COLO829 (cell line): ENCODE results near the gene TM4SF4.
A peak's percentile ranks its signal among the peaks of the same experiment; 100 is the strongest.
"Not testable (repeated sequence)": the region's sequence is repeated elsewhere in the genome, so short reads cannot be mapped to it uniquely, and the experiment has no call there.

Source experiments
- DNase-seq: peaks from one replicate; pipeline ENCODE4 v3.0.0; 2012; ENCODE audit warnings: low spot score

Gene TM4SF4, protein sequence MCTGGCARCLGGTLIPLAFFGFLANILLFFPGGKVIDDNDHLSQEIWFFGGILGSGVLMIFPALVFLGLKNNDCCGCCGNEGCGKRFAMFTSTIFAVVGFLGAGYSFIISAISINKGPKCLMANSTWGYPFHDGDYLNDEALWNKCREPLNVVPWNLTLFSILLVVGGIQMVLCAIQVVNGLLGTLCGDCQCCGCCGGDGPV

DNA sequence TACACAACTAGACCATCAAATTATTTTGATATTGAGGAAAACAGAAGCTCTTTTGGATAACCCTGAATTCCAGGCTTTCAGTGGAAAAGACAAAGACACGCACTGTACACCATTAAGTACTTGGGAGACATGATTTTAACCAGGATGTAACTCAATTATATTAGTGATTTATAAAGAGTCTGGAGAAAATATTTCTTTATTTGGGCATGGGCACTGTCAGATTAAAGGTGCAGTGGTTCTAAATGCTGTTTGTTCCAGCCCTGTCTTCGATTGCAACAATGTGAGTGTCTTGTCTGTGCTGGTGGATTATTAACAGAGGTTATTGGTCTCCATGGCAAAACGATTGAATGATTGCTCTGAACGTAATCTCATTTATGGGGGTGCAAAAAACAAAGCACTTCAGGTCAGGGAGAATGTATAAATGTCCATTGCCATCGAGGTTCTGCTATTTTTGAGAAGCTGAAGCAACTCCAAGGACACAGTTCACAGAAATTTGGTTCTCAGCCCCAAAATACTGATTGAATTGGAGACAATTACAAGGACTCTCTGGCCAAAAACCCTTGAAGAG, at the start of gene TM4SF4:
TM4SF4 (plus strand) TSS at position 448 of the 568 bp plus-strand sequence. CDS start 181 bp downstream, outside the sequence.
- no peak for DNase-seq

DNA sequence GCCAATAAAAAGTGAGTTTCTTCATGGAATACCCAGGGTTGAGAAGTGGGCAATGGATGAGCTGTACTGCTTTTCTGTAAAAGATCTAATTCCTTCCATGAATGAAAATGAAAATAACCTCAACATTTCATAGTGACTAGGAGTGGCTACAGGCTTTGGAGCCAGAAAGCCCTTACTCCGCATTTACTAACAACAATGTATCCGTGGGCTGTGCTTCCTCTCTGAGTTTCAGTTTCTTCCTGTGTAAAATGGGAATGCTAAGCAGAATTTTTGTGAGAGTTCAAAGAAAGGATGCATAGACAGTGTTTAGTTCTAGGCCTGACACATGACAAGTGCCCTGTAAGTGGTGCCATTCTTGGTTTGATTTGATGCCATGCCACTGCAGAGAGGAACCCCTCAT, 49.6 kb upstream of the TM4SF4 start:
- DNase-seq, result no peak

DNA sequence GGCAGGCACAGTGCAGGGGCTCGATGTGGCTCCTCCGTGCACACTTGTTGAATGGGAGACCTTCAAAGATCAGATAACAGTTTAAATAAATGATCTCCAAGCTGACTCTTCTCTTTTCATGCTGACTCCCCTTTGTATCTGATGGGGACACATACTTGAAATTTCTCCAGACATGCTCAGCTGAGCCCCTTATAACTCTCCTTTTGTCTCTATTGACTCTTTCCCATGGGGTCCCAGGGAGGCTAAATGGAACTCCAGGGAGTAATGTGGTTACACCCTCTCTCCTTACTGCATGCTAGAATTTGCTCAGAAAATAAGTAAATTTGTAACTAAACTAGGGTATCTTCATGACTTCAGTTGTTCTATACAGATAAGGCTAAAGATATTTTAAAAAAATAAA, 48.2 kb upstream of the TM4SF4 start:
- no peak for DNase-seq

DNA sequence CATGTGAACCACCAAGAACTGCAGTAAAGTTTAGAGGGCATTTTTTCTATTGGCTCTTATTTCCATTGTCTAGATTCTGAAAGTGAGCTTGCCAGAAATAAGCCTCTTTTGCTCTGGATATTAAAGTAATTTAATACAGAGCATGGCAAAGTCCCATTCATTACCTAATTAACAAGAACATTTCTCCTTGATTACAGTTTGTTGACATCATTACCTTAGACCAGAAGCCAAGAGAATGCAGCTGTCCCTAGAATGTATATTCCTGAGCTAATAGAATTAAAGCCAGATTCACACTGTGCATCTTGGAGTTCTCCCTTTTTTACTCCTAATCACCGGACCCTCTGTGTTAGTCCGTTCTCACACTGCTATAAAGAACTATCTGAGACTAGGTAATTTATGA, 46.4 kb upstream of the TM4SF4 start:
- no peak for DNase-seq

DNA sequence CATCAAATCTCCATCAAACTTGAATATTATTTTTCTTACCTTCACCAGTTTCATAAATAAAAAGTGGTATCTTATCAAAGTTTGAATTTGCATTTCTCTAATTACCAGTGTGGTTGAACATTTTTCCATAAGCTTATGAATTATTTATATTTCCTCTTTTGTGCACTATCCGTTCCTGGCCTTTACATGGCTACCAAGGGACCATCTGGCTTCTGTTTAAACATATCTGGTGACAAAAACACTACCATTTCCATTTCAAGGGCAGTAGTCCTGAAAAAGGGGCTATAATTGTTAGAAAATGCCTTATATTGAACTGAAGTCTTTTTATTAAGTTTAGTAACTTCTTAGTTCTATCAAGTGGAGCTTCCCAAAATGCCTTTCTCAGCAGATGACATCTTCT, 44.3 kb upstream of the TM4SF4 start:
- no peak for DNase-seq

DNA sequence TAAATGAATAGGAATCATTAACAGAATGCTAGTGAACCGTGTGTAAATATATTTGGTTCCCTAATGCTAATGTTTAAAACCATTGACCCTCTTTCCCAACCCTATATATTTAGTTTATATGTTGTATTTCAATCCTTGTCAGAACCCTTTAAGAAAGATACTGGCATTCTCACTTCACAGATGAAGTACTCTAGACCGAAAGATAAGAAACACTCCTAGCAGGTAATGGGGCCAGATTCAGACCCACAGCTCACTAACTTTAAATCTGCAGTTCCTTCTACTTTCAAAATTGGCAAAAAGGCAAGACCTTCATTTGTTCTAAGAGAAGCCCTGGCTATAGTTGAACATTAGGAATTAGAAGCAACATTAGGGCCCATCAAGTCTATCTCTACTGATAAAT, 42.3 kb upstream of the TM4SF4 start:
- DNase-seq, result no peak

DNA sequence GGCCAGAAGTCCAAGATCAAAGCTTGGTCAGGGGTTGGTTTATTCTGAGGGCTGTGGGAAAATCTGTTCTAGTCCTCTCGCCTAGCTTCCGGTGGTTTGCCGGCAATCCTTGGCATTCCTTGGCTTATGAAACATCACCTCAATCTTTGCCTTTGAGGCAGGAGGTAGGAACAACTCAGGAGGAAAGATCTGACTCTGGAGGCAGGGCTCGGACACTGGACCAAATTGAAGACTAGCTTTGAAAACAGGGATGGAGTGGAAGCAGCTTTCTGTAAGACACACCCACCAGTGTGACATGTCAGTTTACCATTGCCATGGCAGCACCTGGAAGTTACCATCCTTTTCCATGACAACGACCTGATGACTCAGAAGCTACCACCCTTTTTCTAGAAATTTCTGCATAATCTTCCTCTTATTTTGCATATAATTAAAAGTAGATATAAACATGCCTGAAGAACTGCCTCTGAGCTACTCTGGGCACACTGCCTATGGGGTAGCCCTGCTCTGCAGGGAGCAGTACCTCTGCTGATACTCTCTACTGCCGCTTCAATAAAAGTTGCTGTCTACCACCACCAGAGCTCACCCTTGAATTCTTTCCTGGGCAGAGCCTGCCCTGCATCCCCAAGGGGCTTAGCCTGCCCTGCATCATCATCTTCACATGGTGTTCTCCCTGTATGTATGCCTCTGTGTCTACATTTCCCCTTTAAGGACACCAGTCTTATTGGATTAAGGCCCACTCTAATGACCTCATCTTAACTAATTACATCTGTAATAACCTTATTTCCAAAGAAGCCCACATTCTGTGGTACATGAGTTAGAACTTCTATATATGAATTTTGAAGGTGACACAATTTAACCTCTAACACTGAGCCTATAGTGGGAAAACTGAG, 38.3 kb upstream of the TM4SF4 start:
- DNase-seq, result no peak

DNA sequence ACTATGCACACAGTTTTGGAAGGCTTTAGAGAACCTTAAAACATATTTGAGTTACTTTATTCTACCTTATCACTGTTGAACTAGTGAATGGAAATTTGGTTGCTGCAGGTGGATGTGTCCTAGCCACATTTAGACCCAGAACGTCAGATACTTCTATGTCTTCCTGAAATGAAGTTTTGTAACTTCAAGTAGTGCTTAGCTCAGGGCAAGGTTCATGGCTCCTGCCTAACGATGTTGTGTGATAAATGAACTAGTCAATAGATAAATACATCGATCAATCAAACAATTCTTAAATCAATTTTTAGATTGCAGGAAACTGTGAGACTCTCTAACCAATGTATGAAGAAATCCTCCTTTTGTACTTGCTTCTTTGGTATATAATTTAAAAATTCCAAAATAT, 37.2 kb upstream of the TM4SF4 start:
- DNase-seq, result no peak

DNA sequence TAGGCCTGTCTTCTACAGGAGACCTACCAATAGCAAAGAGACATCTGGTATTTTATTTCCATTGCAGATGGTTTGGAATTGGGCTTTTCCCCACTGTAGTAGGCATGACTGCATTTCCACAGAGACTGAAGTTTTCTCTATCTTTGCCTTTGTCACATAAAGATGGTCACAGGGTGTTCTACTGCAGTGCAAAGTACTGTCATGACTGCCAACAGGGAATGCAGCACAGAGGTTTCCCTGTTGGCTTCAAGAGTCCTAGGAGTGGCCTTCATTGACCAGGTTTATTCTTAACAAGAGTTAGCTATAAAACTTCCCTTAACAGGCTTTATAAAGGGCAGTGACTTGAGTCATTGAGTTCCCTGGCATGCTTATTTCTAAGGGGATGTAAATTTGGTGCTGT, 36.8 kb upstream of the TM4SF4 start:
- no peak for DNase-seq

DNA sequence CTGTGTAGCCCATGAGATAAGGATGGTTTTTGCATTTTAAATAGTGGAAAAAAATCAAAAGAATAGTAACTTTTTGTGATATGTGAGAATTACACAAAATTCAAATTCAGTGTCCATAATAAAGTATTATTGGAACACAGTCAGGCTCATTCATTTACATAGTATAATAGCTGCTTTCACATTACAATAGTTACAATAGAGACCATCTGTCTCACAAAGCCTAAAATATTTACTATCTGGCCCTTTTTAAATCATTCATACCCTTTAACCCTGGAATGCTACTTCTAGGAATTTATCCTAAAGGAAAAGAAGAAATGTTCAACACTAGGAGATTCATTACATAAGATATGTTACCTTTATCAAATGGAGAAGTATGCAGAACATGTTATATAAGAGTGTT, 35.5 kb upstream of the TM4SF4 start:
- DNase-seq, result no peak

DNA sequence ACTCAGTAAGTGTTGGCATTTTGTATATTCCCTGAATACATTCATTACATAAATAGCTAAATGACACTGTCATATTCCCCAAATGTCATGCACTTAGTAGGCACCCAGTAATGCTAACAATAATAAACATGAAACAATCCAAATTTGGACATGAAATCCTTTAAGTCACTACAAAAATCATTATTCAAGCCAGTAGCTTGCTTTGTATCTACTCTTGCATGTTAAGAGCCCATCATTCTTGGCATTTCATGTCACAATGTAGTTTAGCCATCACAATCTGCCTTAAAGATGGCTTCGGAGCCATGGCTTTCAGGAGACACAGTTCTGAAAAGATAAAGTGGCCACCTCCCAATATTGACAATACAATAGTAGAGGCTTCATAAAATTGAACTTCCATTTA, 32.9 kb upstream of the TM4SF4 start:
- DNase-seq, result no peak

DNA sequence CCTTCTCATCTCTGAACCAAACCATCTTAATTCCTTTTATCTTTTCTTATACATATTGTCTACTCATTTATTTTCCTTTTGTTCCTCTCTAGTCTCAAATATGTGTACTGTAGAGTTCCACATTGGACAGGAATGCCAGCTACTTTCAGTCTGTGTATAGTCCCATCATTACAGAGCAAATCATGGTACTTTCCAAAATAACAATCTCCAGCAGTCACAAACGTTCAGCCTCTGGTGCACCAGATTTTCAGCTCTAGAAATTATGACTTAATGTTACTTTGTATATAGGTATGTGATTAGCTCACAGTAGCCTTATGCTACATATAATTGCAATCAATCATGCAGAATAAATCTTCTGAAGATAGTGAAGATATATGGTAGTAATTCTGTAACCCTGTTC, 32.5 kb upstream of the TM4SF4 start:
- no peak for DNase-seq

DNA sequence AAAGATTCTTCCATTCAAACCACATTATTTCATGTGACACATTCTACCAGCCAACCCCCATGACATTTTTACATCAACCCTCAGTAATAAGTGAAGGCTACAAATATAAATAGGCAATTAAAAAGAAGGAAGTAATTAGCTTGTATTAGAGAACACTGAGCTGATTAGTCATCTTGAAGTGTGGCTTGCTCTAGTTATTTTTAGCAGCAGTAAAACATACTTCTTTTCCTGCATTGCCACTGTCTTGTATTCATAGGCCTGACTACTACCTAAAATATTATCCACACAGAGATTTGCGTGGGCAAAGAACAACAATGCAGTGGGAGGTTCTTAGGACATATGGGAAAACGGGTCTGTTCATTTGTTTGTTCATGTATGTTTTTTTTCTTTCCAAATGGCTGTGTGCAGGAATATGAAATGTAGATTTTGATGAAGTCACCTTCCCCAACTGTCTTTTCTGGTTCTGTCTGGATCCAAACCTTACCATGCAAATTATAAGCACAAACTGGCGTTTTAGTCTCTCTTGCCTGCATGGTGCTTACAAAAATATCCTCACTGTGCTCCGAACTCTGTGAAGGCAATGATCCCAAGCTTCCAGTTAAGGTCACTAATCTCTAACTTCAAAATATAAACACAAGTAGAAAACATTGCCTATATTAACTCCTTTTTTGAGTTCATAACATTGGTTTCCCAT, 31.5 kb upstream of the TM4SF4 start:
- peak; percentile 40 for DNase-seq

DNA sequence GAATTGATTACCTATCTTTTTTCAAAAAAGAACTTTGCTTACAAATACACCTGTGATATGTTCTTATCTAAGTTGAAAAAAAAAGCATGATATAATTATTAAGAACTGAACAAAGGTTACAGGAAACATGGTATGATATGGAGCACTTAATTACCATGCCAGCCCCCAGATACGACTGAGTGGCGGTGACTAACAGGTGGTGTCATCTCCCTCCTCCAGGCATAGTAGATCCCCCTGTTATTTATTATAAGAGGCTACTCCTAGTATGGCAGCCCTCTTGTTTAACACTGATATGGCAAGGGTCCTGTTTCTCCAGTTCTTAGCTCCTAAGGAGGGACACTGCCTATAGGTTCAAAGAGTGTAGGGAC, 31.0 kb upstream of the TM4SF4 start:
- DNase-seq, result no peak

DNA sequence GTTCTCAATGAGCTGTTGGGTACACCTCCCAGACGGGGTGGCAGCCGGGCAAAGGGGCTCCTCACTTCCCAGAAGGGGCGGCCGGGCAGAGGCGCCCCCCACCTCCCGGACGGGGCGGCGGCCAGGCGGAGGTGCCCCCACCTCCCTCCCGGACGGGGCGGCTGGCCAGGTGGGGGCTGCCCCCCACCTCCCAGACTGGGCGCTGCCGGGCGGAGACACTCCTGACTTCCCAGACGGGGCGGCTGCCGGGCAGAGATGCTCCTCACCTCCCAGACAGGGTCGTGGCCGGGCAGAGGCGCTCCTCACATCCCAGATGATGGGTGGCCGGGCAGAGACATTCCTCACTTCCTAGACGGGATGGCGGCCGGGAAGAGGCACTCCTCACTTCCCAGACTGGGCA, 29.6 kb upstream of the TM4SF4 start:
- not testable (repeated sequence) for DNase-seq

DNA sequence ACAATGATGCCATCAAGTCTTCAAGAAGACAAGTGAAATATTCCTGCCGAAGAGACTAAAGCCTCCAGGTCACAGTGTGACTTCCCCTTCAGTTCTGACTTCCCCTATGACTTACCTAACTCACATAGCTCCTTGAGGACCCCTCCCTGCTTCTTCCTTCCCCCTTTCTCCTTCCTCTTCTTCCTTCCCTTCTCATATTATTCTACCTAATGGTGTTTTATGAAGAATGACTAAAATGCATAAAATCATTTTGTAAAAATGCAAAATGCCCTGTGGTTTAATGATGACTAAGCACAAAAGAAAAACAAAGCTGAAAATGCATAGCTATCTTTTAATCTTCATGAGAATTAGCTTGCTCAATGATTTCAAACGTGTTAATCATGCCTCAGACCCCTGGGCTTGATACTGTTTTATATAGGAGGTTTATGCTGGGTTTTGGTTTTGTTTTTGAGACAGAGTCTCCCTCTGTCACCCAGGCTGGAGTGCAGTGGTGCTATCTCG, 26.1 kb upstream of the TM4SF4 start:
- DNase-seq, result no peak

DNA sequence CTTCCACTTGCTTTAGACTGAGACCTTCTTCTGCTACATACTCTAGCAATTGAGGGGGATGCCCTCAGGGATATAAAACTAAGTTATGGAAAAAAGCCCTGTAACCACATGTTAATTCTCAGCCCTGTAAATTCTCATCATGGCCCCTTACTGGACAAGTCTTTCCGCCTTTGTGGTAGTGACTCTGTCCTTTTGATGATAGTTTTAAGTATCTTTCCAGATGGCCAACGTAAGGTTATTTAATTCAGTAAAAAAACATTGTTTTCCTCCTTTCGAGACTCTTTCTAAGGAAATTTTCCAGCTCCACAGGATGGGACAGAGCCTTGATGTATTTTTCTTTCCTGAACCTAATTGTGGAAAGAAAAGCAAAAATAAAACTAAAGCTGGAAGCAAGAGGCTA, 25.3 kb upstream of the TM4SF4 start:
- DNase-seq, result no peak

DNA sequence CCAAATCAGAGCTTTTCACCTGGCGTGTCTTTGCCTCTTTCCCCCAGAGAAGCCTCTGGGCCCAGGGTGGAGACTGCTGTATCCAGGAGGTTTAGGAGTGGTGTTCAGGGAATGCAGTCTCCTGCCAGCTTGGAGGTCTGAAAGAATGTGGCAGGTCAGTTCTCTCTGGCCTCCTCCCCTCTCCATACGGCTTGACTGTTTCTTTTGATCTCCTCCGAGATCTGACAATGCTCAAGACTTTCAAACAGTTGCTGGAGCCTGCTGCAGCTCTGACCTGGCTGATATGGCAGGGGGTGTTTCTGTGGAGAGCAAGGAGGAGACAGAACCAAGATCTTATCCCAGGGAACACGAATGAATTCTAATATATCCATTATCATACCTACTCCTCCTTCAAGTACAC, 24.7 kb upstream of the TM4SF4 start:
- DNase-seq, result no peak

DNA sequence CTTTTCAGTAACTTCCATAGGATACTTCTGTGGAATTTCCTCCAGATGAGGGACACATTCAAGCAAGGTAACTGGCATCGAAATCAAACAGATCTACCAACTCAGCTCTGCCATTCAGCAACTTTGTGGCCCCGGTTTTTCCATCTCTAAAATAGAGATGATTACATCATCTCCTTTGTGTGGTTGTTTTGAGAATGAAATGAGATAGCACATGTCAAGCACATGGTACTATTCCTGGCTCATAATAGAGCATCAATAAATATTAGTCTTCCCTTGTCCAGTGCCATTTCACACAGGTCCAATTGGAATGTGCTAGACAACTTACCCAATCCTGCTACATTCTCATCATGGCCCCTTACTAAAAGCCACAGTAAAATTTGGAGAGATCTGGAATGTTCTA, 24.2 kb upstream of the TM4SF4 start:
- DNase-seq, result no peak

DNA sequence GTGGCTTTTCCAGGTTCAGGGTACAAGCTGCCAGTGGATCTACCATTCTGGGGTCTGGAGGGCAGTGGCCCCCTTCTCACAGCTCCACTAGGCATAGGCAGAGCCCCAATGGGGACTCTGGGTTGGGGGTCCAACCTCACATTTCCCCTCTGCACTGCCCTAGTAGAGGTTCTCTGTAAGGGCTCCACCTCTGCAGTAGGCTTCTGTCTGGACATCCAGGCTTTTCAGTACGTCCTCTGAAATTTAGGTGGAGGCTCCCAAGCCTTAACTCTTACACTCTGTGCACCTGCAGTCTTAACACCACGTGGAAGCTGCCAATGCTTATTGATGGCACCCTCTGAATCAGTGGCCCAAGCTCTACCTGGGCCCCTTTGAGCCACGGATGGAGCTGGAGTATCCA, 22.5 kb upstream of the TM4SF4 start:
- DNase-seq, result no peak

DNA sequence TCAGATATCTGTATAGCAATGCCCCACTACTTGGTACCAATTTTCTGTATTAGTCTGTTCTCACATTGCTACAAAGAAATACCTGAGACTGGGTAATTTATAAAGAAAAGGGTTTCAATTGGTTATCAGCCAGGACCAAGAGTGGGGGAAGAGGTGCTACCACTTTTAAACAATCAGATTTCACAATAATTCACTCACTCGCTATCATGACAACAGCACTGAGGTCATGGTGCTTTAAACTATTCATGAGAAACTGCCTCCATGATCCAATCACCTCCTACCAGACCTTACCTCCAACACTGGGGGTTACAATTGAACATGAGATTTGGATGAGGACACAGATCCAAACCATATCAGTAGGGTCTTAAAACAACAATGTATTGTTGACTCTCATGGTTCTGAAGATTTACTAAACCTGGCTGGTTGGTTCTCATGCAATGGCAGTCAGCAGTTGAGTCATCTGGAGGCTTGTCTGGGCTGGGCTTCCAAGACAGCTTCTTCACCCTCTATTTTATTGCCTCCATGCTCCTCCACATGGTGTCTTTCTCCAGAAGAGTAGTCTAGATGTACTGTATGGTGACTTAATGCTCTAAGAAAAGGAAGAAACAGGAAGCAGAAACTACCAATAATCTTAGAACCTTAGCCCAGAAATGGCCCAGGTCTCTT, 21.2 kb upstream of the TM4SF4 start:
- DNase-seq, result no peak

DNA sequence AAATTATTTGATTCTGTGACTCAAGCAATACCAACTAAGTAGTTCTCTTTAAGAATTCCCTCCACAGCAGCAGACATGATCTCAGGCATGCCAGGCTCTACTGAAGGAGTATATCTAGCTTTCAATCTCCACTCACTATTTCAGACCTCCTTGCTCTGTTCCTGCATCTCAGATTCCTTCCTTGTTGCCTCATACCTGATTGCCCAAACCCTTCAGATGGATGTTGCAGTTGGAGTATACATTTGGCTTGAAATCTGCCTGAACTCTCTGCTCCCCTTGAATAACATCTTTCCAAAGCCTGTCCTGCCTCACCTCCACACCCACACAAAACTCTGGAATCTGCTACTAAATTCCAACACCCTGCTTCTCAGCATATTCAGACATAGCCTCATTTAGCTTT, 19.8 kb upstream of the TM4SF4 start:
- DNase-seq, result no peak
